ENCODE results near the gene SLC49A4. TPM values are rescaled to one million over a fixed set of nuclear protein-coding genes. Genes with fewer than 3 reads are reported as not detected.

SLC49A4 gene
- total and polyA plus RNA-seq, 2 experiments from 2014 or later, result 39.1 to 59.2 TPM

GRCh38 chr3:122913539-122914100 lies 118.8 kb downstream of the SLC49A4 start:
- TF ChIP-seq EZH2phosphoT487 (IDR thresholded peaks at IDR 0.05; ENCODE audit: low read depth, severe bottlenecking, unreplicated experiment) (no peak), EZH2 (IDR thresholded peaks at IDR 0.05; ENCODE audit: borderline replicate concordance) (no peak)
- TF ChIP-seq, protein P1, sequence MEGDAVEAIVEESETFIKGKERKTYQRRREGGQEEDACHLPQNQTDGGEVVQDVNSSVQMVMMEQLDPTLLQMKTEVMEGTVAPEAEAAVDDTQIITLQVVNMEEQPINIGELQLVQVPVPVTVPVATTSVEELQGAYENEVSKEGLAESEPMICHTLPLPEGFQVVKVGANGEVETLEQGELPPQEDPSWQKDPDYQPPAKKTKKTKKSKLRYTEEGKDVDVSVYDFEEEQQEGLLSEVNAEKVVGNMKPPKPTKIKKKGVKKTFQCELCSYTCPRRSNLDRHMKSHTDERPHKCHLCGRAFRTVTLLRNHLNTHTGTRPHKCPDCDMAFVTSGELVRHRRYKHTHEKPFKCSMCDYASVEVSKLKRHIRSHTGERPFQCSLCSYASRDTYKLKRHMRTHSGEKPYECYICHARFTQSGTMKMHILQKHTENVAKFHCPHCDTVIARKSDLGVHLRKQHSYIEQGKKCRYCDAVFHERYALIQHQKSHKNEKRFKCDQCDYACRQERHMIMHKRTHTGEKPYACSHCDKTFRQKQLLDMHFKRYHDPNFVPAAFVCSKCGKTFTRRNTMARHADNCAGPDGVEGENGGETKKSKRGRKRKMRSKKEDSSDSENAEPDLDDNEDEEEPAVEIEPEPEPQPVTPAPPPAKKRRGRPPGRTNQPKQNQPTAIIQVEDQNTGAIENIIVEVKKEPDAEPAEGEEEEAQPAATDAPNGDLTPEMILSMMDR (IDR thresholded peaks at IDR 0.05; ENCODE audit: poor library complexity), result no peak
- Histone ChIP-seq H3K4me2 (no peak overlapping the region), H3K4me1 (ENCODE audit: insufficient read depth) (no peaks in the 10 kb centered on the region), H3K4me3 (no peak overlapping the region), H3K27me3 (no peaks in the 10 kb centered on the region), H4K20me1 (ENCODE audit: insufficient read depth, poor library complexity, severe bottlenecking) (no peaks in the 10 kb centered on the region), H3K36me3 (replicated peaks; ENCODE audit: insufficient read depth, low read depth) (no peaks in the 10 kb centered on the region), H3K27ac (no peak overlapping the region), H3K9me2 (replicated peaks; ENCODE audit: insufficient read depth) (no peaks in the 10 kb centered on the region), H3K79me2 (no peaks in the 10 kb centered on the region), H2AFZ (no peak overlapping the region), H3K9me3 (ENCODE audit: low read depth) (no peaks in the 10 kb centered on the region)
- 95% methylated on average over 32 of the region's 33 CpGs for WGBS (ENCODE audit: low lambda C conversion rate, missing lambda C conversion rate)
- no peak for DNase-seq (ENCODE audit: low spot score)

- Histone ChIP-seq H3K4me2 (no peak overlapping the region), H3K27me3 (peaks cover 2% of the 10 kb centered on the region), H3K4me3 (no peak overlapping the region), H3K79me2 (no peaks in the 10 kb centered on the region), H3K36me3 (replicated peaks; ENCODE audit: insufficient read depth, low read depth) (no peaks in the 10 kb centered on the region), H2AFZ (no peak overlapping the region), H3K9me2 (replicated peaks; ENCODE audit: insufficient read depth) (no peaks in the 10 kb centered on the region), H3K9me3 (ENCODE audit: low read depth) (no peaks in the 10 kb centered on the region), H4K20me1 (ENCODE audit: insufficient read depth, poor library complexity, severe bottlenecking) (no peaks in the 10 kb centered on the region), H3K27ac (no peak overlapping the region), H3K4me1 (ENCODE audit: insufficient read depth) (no peaks in the 10 kb centered on the region)
- no peak for DNase-seq (ENCODE audit: low spot score)
- 87% methylated on average over 17 of the region's 17 CpGs for WGBS (ENCODE audit: low lambda C conversion rate, missing lambda C conversion rate)
- TF ChIP-seq, protein P1 (IDR thresholded peaks at IDR 0.05; ENCODE audit: poor library complexity), result no peak
- TF ChIP-seq EZH2phosphoT487 (IDR thresholded peaks at IDR 0.05; ENCODE audit: low read depth, severe bottlenecking, unreplicated experiment) (no peak), EZH2 (IDR thresholded peaks at IDR 0.05; ENCODE audit: borderline replicate concordance) (no peak)
Measured at GRCh38 chr3:122915300-122916055, 120.6 kb downstream of the SLC49A4 start.

DNA sequence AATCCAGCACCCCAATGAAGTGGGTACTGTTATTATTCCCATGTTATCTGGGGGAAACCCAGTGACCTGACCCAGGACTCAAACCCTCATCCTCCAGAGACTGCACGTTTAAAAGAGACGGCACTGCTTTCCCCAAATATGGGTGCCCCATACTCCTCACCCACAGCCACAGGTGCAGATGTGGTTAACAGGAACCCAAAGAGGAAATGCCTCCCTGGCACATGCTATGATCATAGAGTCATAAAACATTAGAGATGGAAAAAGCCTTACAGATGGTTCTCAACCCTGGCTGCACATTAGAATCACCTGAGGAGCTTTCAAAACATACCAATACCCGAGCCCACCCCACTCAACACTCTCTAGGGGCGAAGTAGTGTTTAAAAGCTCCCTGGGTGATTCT lies 121.2 kb downstream of the SLC49A4 start:
- no peaks in the 10 kb centered on the region for H3K9me3 ChIP-seq (ENCODE audit: low read depth)
- 83% methylated on average over 4 of the region's 4 CpGs for WGBS (ENCODE audit: low lambda C conversion rate, missing lambda C conversion rate)
- no peak overlapping the region for H2AFZ ChIP-seq
- H3K36me3 ChIP-seq (replicated peaks; ENCODE audit: insufficient read depth, low read depth), result no peaks in the 10 kb centered on the region
- H3K9me2 ChIP-seq (replicated peaks; ENCODE audit: insufficient read depth), result no peaks in the 10 kb centered on the region
- H3K27ac ChIP-seq, result no peak overlapping the region
- H3K79me2 ChIP-seq, result no peaks in the 10 kb centered on the region
- no peak overlapping the region for H3K4me2 ChIP-seq
- no peak for TF ChIP-seq EZH2 (IDR thresholded peaks at IDR 0.05; ENCODE audit: borderline replicate concordance)
- TF ChIP-seq, protein P1 (IDR thresholded peaks at IDR 0.05; ENCODE audit: poor library complexity), result no peak
- TF ChIP-seq EZH2phosphoT487 (IDR thresholded peaks at IDR 0.05; ENCODE audit: low read depth, severe bottlenecking, unreplicated experiment), result no peak
- no peaks in the 10 kb centered on the region for H4K20me1 ChIP-seq (ENCODE audit: insufficient read depth, poor library complexity, severe bottlenecking)
- peaks cover 8% of the 10 kb centered on the region for H3K27me3 ChIP-seq
- no peaks in the 10 kb centered on the region for H3K4me1 ChIP-seq (ENCODE audit: insufficient read depth)
- H3K4me3 ChIP-seq, result no peak overlapping the region
- no peak for DNase-seq (ENCODE audit: low spot score)

Measured in hepatocyte (in vitro differentiated cells).